Nasal cavity respiratory epithelium epithelial cell of viscerocranial mucosa (primary cell): Measurements from ENCODE around the gene TTC23. TPM values are rescaled to one million over a fixed set of nuclear protein-coding genes. Genes with fewer than 3 reads are reported as not detected.

Source experiments
- total RNA-seq: library from RNA; depleted of rRNA; stranded (reverse); fragments of >200 nt; gene quantifications from 2 replicates; pipeline ENCODE4 v1.2.3, GENCODE V29; 2014

Gene TTC23
- total RNA-seq = 14.4 and 30.5 TPM in 2 replicates

GRCh38 chr15:99249270-99249841, at the start of gene TTC23:
TSS of gene TTC23 (minus strand) at chr15:99249581. CDS start at chr15:99228712, 20,869 bp downstream.

DNA sequence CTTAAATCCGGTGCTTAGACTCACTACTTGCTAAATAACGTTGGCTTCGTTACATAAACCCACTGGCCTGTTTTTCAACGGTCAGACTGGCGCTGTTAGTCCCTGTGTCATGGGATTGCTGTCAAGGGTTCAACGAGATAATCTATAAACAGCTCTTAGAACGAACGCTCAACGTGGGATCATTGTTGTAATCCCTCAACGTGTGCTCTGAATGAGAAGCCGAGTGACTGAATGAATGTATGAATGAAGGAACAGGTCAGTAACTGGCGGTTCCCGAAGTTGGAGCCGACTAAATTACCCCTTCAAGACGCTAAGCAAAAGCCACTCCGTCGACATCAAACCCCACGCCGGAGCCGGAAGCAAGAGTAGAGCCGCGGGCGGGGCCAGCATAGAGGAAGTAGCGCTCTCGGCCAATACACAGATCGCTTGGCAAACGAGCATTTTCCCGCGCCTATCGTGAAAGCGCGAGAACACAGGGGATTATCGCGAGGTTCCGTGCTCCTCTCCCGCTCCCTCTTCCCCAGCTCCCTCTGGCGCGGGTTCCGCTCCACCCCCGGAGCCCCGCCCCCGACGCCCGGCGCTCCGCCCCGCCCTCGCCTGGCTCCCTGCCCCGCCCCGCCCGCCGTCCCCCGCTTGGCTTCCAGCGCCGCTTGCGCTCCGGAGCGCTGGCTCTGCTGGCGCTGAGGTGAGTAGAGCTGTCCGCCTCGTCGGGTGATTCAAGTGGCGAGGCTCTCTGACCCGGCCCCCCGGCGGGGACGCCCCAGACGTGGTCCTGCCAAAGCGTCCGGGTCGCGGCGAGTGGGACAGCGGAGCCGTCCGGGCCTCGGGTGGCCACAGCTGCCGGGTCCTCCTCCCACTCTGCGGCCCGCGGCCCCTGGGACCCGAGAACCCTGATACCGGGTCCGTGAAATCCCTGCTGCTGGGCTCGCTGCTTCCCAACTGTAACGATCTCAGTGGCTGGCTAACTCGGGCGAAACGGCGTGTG, 1.8 kb upstream of the TTC23 start, which contains the start of gene LRRC28:
LRRC28 (plus strand) TSS at position 625 of the 985 bp plus-strand sequence. CDS start 4,477 bp downstream, outside the sequence.

GRCh38 chr15:99104788-99105513, 144.4 kb downstream of the TTC23 start, which contains the start of gene SYNM:
TSS of gene SYNM (plus strand) at chr15:99105080. CDS start at chr15:99105200, 120 bp downstream.

Other genes with a start within 250 kb of the TTC23 start
- not detected in 2 replicates for gene PGPEP1L, start 241.8 kb downstream of the TTC23 start, total RNA-seq
- gene SYNM, start 144.5 kb downstream of the TTC23 start, total RNA-seq = 0.68 and 1.3 TPM in 2 replicates
- 17.8 and 21.5 TPM in 2 replicates for gene LRRC28, start 1.9 kb upstream of the TTC23 start, total RNA-seq